Mesodermal cell (in vitro differentiated cells): Measurements from ENCODE around the gene PRR16.

Experiments
- H3K27ac ChIP-seq: 2 replicates; pipeline ENCODE4 v1.7.0; 2013; ENCODE audit warnings: mild to moderate bottlenecking, low read depth, low read length, moderate library complexity; ENCODE audit not compliant: severe bottlenecking
- H3K36me3 ChIP-seq: 2 replicates; pipeline ENCODE4 v1.7.1; 2013; ENCODE audit warnings: mild to moderate bottlenecking, low read length, moderate library complexity; ENCODE audit not compliant: control insufficient read depth, insufficient read depth
- H3K4me1 ChIP-seq: one replicate; pipeline ENCODE4 v1.7.1; 2013; ENCODE audit warnings: mild to moderate bottlenecking, low read length; ENCODE audit not compliant: insufficient read depth, control insufficient read depth, poor library complexity, severe bottlenecking
- H3K4me3 ChIP-seq: 2 replicates; pipeline ENCODE4 v1.7.0; 2013; ENCODE audit warnings: low read length, control low read depth, mild to moderate bottlenecking; ENCODE audit not compliant: insufficient read depth, poor library complexity, severe bottlenecking; ENCODE audit errors: extremely low read depth
- H3K9me3 ChIP-seq: 2 replicates; pipeline ENCODE4 v1.7.1; 2013; ENCODE audit warnings: mild to moderate bottlenecking, low read length, moderate library complexity; ENCODE audit not compliant: control insufficient read depth
- WGBS, 2 experiments: methylation state at CpG; one replicate each; pipeline ENCODE4 v1.1.5; 2013; ENCODE audit warnings: missing lambda C conversion rate in 2 of 2; ENCODE audit not compliant: insufficient coverage in 2 of 2; 5-methylcytosine and 5-hydroxymethylcytosine counted together

PRR16 gene

DNA sequence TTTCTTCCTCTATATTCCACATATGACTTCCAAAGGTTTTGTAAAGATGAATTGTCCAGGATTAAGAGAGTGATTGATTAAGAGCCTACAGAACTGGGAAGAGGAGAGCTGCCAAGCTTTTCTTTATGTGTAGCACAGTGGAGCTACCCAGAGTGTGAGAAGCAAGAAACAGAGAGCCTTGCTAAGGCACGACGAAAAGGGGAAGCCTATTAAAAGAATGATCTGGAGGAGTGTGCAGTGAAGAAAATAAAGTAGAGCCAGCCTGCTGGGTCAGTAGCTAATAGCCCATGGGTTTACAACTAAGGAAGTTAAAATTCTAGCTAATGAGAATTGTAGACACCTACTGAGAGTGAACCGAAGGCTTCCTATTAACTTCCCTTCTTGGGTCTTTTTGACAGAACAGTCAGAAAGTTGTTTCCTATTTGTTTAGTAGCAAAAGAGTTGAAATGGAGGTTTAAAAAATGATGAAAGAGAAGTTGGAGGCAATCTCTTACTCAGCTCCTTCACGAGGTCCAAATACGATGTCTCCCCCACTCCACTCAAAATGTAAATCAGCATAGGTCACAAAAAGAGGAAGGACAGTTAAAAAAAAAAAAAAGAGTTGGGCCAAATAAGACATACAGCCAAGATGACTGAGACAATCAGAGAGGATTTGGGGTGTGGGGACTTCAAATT, 957 bp upstream of the PRR16 start:
- Histone ChIP-seq H3K9me3 (no peaks in the 10 kb centered on the region), H3K4me3 (no peak overlapping the region), H3K27ac (no peak overlapping the region), H3K4me1 (no peaks in the 10 kb centered on the region), H3K36me3 (no peaks in the 10 kb centered on the region)
- WGBS, 2 experiments, result 63 to 76% methylated on average over 2 to 3 of the region's 5 CpGs

- WGBS, 2 experiments, result 1% methylated on average over 16 to 26 of the region's 33 CpGs
These were observed 731 bp downstream of the PRR16 start for GRCh38 chr5:120464627-120465435.

DNA sequence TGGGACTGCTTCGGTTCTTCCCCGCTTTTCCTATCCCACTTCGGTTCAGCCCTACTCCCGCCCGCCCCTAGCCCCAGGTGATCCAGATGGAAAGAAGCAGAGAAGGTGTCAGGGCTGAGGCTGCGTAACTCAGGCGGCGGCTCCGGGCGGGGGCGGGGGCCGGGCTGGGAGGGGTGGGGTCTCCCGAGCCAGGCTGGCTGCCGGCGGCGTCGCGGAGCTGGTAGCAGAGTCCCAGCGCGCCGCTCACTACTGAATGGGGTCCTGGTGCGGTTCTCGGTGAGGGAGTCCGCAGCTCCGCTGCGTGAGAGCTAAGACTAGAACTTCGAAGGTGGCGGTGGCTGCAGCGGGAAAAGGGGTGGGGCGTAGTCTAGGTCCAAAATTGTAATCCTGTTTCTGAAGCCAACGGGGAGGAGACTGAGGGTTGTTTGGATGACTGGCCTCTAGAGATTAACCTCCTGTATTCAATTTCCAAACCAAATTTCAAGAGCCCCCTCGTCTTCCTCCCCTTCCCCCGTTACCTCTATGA, 1.4 kb downstream of the PRR16 start:
- WGBS, 2 experiments, result 0% methylated on average over 11 to 20 of the region's 33 CpGs
- no peaks in the 10 kb centered on the region for H3K36me3 ChIP-seq
- H3K27ac ChIP-seq, result no peak overlapping the region
- no peaks in the 10 kb centered on the region for H3K9me3 ChIP-seq
- H3K4me1 ChIP-seq, result no peaks in the 10 kb centered on the region
- peak overlapping the region; percentile 56 for H3K4me3 ChIP-seq

More at GRCh38 chr5:120464627-120465435, 731 bp downstream of the PRR16 start:
- Histone ChIP-seq H3K9me3 (no peaks in the 10 kb centered on the region), H3K36me3 (no peaks in the 10 kb centered on the region), H3K27ac (no peak overlapping the region), H3K4me3 (peak overlapping the region; percentile 56), H3K4me1 (no peaks in the 10 kb centered on the region)

DNA sequence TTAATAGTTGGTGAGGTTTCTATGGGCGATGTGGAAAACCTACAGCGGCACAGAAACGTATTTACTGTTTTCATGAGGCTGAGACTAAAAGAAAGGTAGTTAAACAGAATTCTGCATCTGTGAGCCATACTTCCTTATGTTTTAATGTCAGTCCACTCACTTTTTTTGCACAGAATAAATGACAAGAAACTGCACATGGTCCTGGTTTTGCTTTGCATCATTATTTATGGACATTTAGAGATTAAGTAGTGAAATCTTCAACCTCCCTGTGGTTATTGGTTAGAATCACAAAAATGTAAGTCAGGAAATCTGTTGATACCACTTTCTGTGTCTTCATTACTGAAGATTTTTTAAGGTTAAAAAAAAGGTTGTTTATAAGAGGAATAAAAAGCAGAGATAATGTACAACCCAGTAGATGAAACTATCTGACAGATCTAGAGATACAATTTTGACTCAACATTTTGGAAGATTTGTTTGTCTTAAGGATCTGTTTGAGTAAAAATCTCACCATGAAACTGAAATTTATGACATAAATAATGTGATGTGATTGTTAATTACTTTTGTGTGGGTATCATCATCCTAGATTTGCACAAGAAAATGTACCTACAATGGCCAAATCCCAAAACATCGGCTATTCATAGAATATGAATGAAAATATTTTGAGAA, 2.4 kb downstream of the PRR16 start:
- no peaks in the 10 kb centered on the region for H3K36me3 ChIP-seq
- 73 to 93% methylated on average over 3 of the region's 4 CpGs for WGBS, 2 experiments
- peak overlapping the region; percentile 56 for H3K4me3 ChIP-seq
- no peak overlapping the region for H3K27ac ChIP-seq
- H3K4me1 ChIP-seq, result no peaks in the 10 kb centered on the region
- no peaks in the 10 kb centered on the region for H3K9me3 ChIP-seq

DNA sequence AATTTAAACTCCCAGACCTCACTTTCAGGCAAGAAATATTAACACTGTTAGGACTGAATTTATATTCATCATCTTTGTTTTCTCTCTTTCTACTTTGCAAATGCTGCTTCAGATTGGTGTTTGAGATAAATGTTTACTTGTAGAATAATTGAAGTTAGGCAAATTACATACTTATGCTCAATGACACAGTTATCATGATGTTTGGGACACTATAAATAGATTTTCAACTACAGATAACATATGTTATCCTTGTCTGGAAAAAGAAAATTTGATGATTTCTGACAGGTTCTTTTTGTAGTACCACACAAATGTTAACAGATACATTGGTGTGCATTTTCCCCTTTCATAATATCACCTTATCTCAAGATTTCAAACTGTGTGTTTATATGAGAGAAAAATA, 7.9 kb downstream of the PRR16 start:
- no peaks in the 10 kb centered on the region for H3K4me1 ChIP-seq
- no peak overlapping the region for H3K4me3 ChIP-seq
- H3K27ac ChIP-seq, result no peak overlapping the region
- H3K36me3 ChIP-seq, result no peaks in the 10 kb centered on the region
- H3K9me3 ChIP-seq, result no peaks in the 10 kb centered on the region

GRCh38 chr5:120472911-120473310, 8.8 kb downstream of the PRR16 start:
- no peak overlapping the region for H3K27ac ChIP-seq
- no peaks in the 10 kb centered on the region for H3K4me1 ChIP-seq
- H3K4me3 ChIP-seq, result no peak overlapping the region

DNA sequence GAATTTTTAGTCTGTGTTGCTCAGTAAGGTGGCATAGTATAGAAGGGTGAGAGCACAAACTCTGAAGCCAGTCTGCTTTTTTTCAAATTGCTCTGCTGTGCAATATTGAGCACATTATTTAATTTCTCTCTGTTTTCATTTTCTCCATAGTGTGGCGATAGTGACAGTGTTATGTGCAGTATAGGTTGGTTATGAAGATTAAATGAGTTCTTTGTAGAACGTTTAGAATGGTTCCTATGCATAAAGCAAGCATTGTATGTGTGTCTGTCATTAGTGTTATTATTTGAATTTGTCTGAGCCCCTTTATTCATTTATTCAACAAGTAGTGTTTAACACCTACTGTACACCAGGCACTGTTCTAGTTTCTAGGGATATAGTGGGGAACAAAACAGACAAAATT, 9.2 kb downstream of the PRR16 start:
- Histone ChIP-seq H3K4me3 (no peak overlapping the region), H3K27ac (no peak overlapping the region), H3K36me3 (no peaks in the 10 kb centered on the region), H3K9me3 (no peaks in the 10 kb centered on the region), H3K4me1 (no peaks in the 10 kb centered on the region)
- 93% methylated on average over 2 of the region's 2 CpGs; no CpG with 5 or more reads in 1 of the 2 experiments for WGBS, 2 experiments

More at GRCh38 chr5:120472911-120473310, 8.8 kb downstream of the PRR16 start:
- Histone ChIP-seq H3K36me3 (no peaks in the 10 kb centered on the region), H3K9me3 (no peaks in the 10 kb centered on the region)

GRCh38 chr5:120476063-120476462, 12.0 kb downstream of the PRR16 start:
- no peaks in the 10 kb centered on the region for H3K9me3 ChIP-seq
- no peaks in the 10 kb centered on the region for H3K4me1 ChIP-seq
- WGBS, 2 experiments, result 85 to 88% methylated on average over 1 of the region's 1 CpG
- no peak overlapping the region for H3K4me3 ChIP-seq
- H3K36me3 ChIP-seq, result no peaks in the 10 kb centered on the region
- no peak overlapping the region for H3K27ac ChIP-seq

DNA sequence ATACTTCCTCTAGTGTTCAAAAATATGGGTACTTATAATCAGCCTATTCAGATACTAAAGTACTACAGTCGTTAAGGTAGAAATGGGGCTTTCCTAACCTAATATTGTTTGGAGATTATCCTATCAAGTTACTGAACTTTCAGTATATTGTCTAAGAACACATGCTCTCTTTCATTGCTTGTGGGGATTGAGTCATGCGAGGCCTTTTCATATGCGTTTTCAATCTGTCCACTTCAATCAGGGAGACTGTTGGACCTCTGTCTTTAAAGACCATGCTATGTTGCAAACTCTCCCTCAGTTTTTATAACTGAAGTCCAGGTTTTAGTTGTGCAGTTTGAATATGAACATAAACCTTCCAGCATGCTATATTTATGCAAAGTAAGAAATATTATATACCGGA, 15.0 kb downstream of the PRR16 start:
- WGBS, 2 experiments, result 83 to 100% methylated on average over 1 to 2 of the region's 4 CpGs
- Histone ChIP-seq H3K27ac (no peak overlapping the region), H3K4me1 (no peaks in the 10 kb centered on the region), H3K4me3 (no peak overlapping the region), H3K9me3 (no peaks in the 10 kb centered on the region), H3K36me3 (no peaks in the 10 kb centered on the region)

DNA sequence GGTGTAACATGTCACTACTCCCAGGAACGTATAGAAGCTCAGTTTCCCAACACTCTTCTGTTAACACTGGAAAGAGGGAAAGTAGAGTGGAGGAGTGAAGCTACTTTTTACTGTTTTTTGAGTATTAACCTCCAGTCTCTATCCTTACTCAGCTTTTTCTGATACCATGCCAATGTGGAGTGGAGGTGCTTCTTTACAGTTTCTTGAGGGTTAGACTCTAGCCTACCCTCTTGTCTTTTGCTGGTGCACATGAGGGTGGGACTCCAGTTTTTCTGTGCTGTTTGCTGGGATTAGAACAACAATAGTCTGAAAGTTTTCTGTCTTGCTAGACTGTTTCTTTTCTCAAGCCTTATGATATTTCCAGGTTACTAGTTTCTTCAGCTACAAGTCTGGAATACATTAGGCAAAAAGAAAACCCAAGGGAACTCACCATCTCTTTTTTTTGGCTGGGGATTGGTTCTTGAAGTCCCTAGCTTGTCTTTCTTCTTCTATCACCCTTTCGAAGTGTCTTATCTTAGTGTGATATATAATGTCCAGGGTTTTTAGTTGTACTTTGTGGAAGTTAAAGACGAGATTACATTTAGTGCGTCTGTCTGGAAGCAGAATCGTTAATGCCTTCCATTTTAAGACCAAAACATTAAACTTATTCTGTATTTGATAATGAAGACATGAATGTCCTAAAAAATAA, 35.9 kb downstream of the PRR16 start:
- Histone ChIP-seq H3K36me3 (no peaks in the 10 kb centered on the region), H3K9me3 (no peaks in the 10 kb centered on the region), H3K4me1 (no peaks in the 10 kb centered on the region), H3K4me3 (no peak overlapping the region), H3K27ac (no peak overlapping the region)
- WGBS, 2 experiments, result no CpG with 5 or more reads among the region's 5 CpGs
